GM06990 (cell line): ENCODE results near the gene FTO.

Source experiments
- DNase-seq: peaks from one replicate; pipeline ENCODE4 v3.0.0-alpha.2; 2011; ENCODE audit not compliant: insufficient read length; ENCODE audit errors: extremely low read depth
- H3K27me3 ChIP-seq: replicated peaks from 2 replicates; pipeline ENCODE4 v1.6.0; 2011; ENCODE audit warnings: low read length; ENCODE audit not compliant: control insufficient read depth, insufficient read depth
- H3K36me3 ChIP-seq: 2 replicates; pipeline ENCODE4 v1.5.1; 2011; ENCODE audit warnings: low read length; ENCODE audit not compliant: control insufficient read depth, insufficient read depth
- H3K4me3 ChIP-seq: replicated peaks from 2 replicates; pipeline ENCODE4 v1.5.1; 2011; ENCODE audit warnings: low read depth, mild to moderate bottlenecking, control low read depth, low read length
- TF ChIP-seq, protein P1 (sequence below): IDR thresholded peaks from 2 replicates; pipeline ENCODE4 v1.5.1; 2011; ENCODE audit warnings: low read length, control low read depth, mild to moderate bottlenecking, inconsistent platforms; ENCODE audit not compliant: insufficient read depth, poor library complexity, severe bottlenecking

FTO gene

GRCh38 chr16:53913920-53914319 is 210.0 kb downstream of the FTO start:
- DNase-seq: no peak
- Histone ChIP-seq H3K27me3 (no peaks in the 10 kb centered on the region), H3K36me3 (no peaks in the 10 kb centered on the region), H3K4me3 (no peak overlapping the region)
- TF ChIP-seq, protein P1, sequence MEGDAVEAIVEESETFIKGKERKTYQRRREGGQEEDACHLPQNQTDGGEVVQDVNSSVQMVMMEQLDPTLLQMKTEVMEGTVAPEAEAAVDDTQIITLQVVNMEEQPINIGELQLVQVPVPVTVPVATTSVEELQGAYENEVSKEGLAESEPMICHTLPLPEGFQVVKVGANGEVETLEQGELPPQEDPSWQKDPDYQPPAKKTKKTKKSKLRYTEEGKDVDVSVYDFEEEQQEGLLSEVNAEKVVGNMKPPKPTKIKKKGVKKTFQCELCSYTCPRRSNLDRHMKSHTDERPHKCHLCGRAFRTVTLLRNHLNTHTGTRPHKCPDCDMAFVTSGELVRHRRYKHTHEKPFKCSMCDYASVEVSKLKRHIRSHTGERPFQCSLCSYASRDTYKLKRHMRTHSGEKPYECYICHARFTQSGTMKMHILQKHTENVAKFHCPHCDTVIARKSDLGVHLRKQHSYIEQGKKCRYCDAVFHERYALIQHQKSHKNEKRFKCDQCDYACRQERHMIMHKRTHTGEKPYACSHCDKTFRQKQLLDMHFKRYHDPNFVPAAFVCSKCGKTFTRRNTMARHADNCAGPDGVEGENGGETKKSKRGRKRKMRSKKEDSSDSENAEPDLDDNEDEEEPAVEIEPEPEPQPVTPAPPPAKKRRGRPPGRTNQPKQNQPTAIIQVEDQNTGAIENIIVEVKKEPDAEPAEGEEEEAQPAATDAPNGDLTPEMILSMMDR: no peak

DNA sequence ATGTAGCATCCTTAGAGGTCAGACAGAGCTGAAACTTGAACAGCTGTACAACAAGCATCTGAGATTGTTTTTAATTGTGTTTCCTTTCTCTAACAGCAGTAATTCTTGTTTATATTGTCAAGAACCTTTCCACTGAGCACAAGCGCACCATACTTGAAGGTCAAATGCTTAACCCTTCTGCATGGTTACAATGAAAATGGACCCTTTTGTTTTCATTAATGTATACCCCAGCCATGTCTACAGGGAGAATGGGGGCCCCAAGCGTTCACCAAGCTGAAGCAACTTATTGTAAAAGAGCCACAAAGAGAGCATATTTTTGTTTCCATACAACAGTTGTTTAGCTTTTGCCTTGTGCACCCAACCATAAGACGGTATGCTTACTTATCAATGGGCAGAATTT is 210.8 kb downstream of the FTO start:
- no peak for DNase-seq
- TF ChIP-seq, protein P1: no peak
- no peak overlapping the region for H3K4me3 ChIP-seq
- no peaks in the 10 kb centered on the region for H3K27me3 ChIP-seq
- H3K36me3 ChIP-seq: no peaks in the 10 kb centered on the region

GRCh38 chr16:53915452-53916160 is 211.7 kb downstream of the FTO start:
- Histone ChIP-seq H3K4me3 (no peak overlapping the region), H3K36me3 (no peaks in the 10 kb centered on the region), H3K27me3 (no peaks in the 10 kb centered on the region)
- TF ChIP-seq, protein P1: no peak
- no peak for DNase-seq

DNA sequence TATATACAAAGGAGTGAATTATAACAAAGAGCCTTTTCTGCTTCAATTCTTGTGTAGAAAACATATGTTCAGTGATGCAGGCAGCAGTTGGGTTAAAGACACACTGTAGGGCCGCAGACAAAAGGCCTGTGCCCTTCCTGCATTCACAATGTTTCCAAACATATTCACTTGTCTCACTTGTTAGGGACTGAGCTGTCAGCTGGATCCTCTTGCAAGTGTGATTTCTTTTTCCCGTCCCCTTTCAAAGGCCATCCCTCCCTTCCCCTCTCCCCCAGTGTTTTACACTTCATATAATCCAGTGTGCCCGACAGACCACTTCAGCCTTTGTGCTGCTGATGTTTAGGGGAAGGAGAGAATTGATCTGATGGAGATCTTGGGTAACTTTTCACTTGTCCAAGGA is 217.0 kb downstream of the FTO start:
- H3K36me3 ChIP-seq: no peaks in the 10 kb centered on the region
- no peak overlapping the region for H3K4me3 ChIP-seq
- TF ChIP-seq, protein P1: no peak
- H3K27me3 ChIP-seq: no peaks in the 10 kb centered on the region
- no peak for DNase-seq

DNA sequence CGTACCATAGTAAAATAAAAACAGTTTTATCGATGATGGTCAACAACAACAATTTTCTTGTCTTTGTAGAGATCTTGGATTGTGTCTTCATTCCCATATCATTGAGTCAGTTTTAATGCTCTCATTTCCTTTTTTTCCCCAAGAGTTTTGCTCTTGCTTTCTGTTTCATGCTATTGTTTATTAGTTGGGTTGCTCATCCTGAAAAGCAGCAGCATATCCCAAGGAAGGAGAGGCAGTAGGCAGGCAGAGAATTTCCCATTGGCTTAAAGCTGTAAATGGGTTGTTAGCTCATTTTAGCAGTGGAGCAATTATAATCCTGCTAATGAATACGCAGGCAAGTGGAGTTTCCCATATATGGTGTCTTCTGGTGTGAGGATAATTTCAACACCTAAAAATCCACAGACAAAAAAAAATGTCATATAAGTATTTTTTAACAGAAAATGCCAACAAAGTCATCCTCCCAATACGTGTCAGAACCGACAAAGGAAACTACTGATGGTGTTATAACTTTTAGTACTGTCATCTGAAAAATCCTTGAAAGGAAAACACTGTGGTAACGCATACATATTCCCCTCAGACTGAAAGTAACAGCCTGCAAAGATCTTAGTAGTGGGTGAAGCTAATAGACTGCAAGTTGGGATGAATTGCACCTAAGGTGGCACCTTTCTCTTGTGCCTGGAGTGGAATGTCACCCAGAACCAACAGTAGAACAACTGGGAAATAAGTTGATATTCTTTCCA is 218.3 kb downstream of the FTO start:
- Histone ChIP-seq H3K4me3 (no peak overlapping the region), H3K36me3 (no peaks in the 10 kb centered on the region), H3K27me3 (no peaks in the 10 kb centered on the region)
- no peak for DNase-seq
- TF ChIP-seq, protein P1: no peak
